K562 treated with DMSO at 1 percent for 48 hours (cell line): ENCODE results near the gene PAOX. TPM values are rescaled to one million over a fixed set of nuclear protein-coding genes. Genes with fewer than 3 reads are reported as not detected.

ENCODE experiments used
- total RNA-seq: library from RNA; unstranded; fragments of 300-600 nt; gene quantifications from 2 replicates; pipeline ENCODE4 v1.2.3, GENCODE V29; 2022; ENCODE audit warnings: low replicate concordance; ENCODE audit errors: extremely low read depth

PAOX gene
- total RNA-seq: not detected in 2 replicates

GRCh38 chr10:133379152-133379800, at the start of gene PAOX:
Gene PAOX, plus strand, starts transcription at chr10:133379262. Its CDS starts 55 bp downstream, at chr10:133379317.

GRCh38 chr10:133336577-133337369, 42.3 kb upstream of the PAOX start, which contains the start of gene CALY:
Gene CALY, minus strand, starts transcription at chr10:133336896. Its CDS starts 7,907 bp downstream, at chr10:133328989.

GRCh38 chr10:133357285-133358161, 21.5 kb upstream of the PAOX start, which contains the start of gene FUOM:
Gene FUOM, minus strand, starts transcription at chr10:133358019. Its CDS starts 12 bp downstream, at chr10:133358007.

GRCh38 chr10:133373174-133374090, 5.6 kb upstream of the PAOX start, which contains the start of gene ECHS1:
Gene ECHS1, minus strand, starts transcription at chr10:133373354. Its CDS starts 21 bp downstream, at chr10:133373333.

GRCh38 chr10:133394064-133394663, 15.1 kb downstream of the PAOX start, which contains the start of gene MTG1:
Gene MTG1, plus strand, starts transcription at chr10:133394157. Its CDS starts 64 bp downstream, at chr10:133394221.

GRCh38 chr10:133424601-133425000, 45.5 kb downstream of the PAOX start, which contains the start of gene SPRN:
Gene SPRN, minus strand, starts transcription at chr10:133424625. Its CDS starts 944 bp downstream, at chr10:133423681.

Other genes with a start within 250 kb of the PAOX start
- not detected in 2 replicates for gene KNDC1, start 219.0 kb upstream of the PAOX start, total RNA-seq
- gene UTF1, start 149.0 kb upstream of the PAOX start, total RNA-seq: not detected in 2 replicates
- not detected in 2 replicates for gene VENTX, start 141.4 kb upstream of the PAOX start, total RNA-seq
- gene ADAM8, start 102.4 kb upstream of the PAOX start, total RNA-seq: not detected in 2 replicates
- not detected in 2 replicates for gene TUBGCP2, start 70.4 kb upstream of the PAOX start, total RNA-seq
- gene ZNF511, start 70.3 kb upstream of the PAOX start, total RNA-seq: not detected in 2 replicates
- gene CALY, start 42.4 kb upstream of the PAOX start, total RNA-seq: not detected in 2 replicates
- not detected in 2 replicates for gene PRAP1, start 31.9 kb upstream of the PAOX start, total RNA-seq
- gene FUOM, start 21.2 kb upstream of the PAOX start, total RNA-seq: not detected in 2 replicates
- gene ECHS1, start 5.9 kb upstream of the PAOX start, total RNA-seq: not detected in 2 replicates
- gene MTG1, start 14.9 kb downstream of the PAOX start, total RNA-seq: not detected in 2 replicates
- not detected in 2 replicates for gene SPRN, start 45.4 kb downstream of the PAOX start, total RNA-seq
- gene SCART1, start 74.7 kb downstream of the PAOX start, total RNA-seq: not detected in 2 replicates
- gene CYP2E1, start 148.1 kb downstream of the PAOX start, total RNA-seq: not detected in 2 replicates
- gene SYCE1, start 186.3 kb downstream of the PAOX start, total RNA-seq: not detected in 2 replicates
- not detected in 2 replicates for gene FRG2B, start 247.5 kb downstream of the PAOX start, total RNA-seq